NCI-H446 treated with DMSO at 0.1 percent for 48 hours (cell line): ENCODE results near the gene PEAK1.
A peak's percentile ranks its signal among the peaks of the same experiment; 100 is the strongest.

Experiments
- DNase-seq: peaks from one replicate; lab custom pipeline; 2025; lab: John Stamatoyannopoulos, UW

Gene PEAK1

GRCh38 chr15:77087213-77087612, 332.7 kb downstream of the PEAK1 start:
- no peak for DNase-seq

- no peak for DNase-seq
Observed at GRCh38 chr15:77085297-77085696, 334.6 kb downstream of the PEAK1 start.

- DNase-seq = no peak
Observed at GRCh38 chr15:77084436-77084835, 335.5 kb downstream of the PEAK1 start.

GRCh38 chr15:77083381-77084160, 336.3 kb downstream of the PEAK1 start:
- DNase-seq = peak; percentile 30

- DNase-seq = no peak
Observed at GRCh38 chr15:77081971-77082370, 337.9 kb downstream of the PEAK1 start.

- DNase-seq = no peak
Observed at GRCh38 chr15:77076323-77076915, 343.5 kb downstream of the PEAK1 start.

GRCh38 chr15:77075528-77075927, 344.4 kb downstream of the PEAK1 start:
- DNase-seq = no peak

- no peak for DNase-seq
Observed at GRCh38 chr15:77074350-77074749, 345.6 kb downstream of the PEAK1 start.

GRCh38 chr15:77071305-77072223, 348.3 kb downstream of the PEAK1 start:
- DNase-seq = no peak

- DNase-seq = peak; percentile 87
Observed at GRCh38 chr15:77070495-77071304, 349.2 kb downstream of the PEAK1 start, which contains the start of gene TSPAN3. Gene TSPAN3 (minus strand): TSS chr15:77071109. CDS start chr15:77070954, 155 bp downstream.

GRCh38 chr15:77070180-77070494, 349.8 kb downstream of the PEAK1 start:
- no peak for DNase-seq

- DNase-seq = no peak
Observed at GRCh38 chr15:77069521-77070121, 350.3 kb downstream of the PEAK1 start.

GRCh38 chr15:77068633-77069032, 351.3 kb downstream of the PEAK1 start:
- no peak for DNase-seq

- no peak for DNase-seq
Observed at GRCh38 chr15:77067691-77068367, 352.1 kb downstream of the PEAK1 start.

GRCh38 chr15:77066971-77067690, 352.8 kb downstream of the PEAK1 start:
- DNase-seq = no peak

GRCh38 chr15:77064539-77065308, 355.2 kb downstream of the PEAK1 start:
- DNase-seq = no peak

- DNase-seq = no peak
Observed at GRCh38 chr15:77064063-77064462, 355.8 kb downstream of the PEAK1 start.

GRCh38 chr15:77063249-77063648, 356.7 kb downstream of the PEAK1 start:
- DNase-seq = no peak

GRCh38 chr15:77060546-77060945, 359.4 kb downstream of the PEAK1 start:
- peak; percentile 11 for DNase-seq
